Stimulated activated naive CD8-positive, alpha-beta T cell treated with anti-CD3 and anti-CD28 coated beads, Interleukin-15, Interleukin-2, amounts not matched to agents 100 U/mL and 50 U/mL, for 24 hours (primary cell): Measurements from ENCODE around the gene MRPL21.

Experiments
- ATAC-seq: fragments of 150-1000 bp; cut with Tn5 transposase; one replicate; pipeline ENCODE4 v1.10.0; 2021
- DNase-seq: peaks from one replicate; pipeline ENCODE4 v3.0.0; 2021

The MRPL21 gene

GRCh38 chr11:68903288-68904247, at the start of gene MRPL21, which contains the start of gene IGHMBP2:
Gene MRPL21 (minus strand): TSS chr11:68903832. CDS start chr11:68903810, 22 bp downstream.
Gene IGHMBP2 (plus strand): TSS chr11:68903891. CDS start chr11:68903953, 62 bp downstream.
- peak; percentile 88 for DNase-seq
- ATAC-seq = peak; percentile 98

DNA sequence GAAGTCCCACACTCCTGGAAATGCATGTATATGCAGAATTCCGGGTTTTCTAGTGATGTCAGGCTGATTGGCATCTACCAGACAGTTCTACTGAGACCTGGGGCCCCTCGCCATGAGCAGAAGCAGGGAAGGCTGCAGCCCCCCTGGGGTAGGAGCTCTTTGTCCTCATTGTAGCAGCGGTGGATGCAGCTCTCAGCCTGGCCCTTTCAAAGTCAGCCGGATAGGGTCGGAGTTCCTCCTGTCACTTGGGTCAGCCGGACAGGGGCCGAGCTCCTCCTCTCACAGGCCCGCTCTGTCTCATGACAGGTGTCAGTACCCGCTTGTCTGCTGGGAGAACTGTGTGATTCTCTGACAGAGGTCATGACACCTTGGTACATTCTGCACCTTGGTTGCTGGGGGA, 47.1 kb upstream of the MRPL21 start:
- ATAC-seq (no peak), DNase-seq (no peak)

- DNase-seq (no peak), ATAC-seq (no peak)
Measured at GRCh38 chr11:68950270-68950669, 46.6 kb upstream of the MRPL21 start.

- no peak for DNase-seq
- no peak for ATAC-seq
Measured at GRCh38 chr11:68948935-68949334, 45.3 kb upstream of the MRPL21 start.

DNA sequence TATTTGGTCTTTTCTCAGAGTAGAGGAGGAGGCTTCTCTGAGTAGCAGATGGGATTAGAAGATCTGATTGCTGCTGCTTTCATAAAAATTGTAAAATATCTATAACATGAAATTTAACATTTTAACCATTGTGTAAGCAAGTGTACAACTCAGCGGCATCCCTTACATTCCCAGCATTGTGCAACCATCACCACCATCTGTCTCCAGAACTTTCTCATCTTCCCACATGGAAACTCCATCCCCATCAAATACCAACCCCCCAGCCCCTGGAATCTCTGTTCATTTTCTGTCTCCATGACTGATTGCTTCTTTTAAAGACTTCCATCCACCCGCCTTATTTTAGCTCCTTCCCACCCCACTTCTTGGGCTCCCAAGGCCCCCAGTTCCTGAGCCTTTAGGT, 44.9 kb upstream of the MRPL21 start:
- no peak for ATAC-seq
- DNase-seq = no peak

- DNase-seq = no peak
- ATAC-seq = no peak
Measured at GRCh38 chr11:68947151-68947550, 43.5 kb upstream of the MRPL21 start.

GRCh38 chr11:68946416-68947090, 42.9 kb upstream of the MRPL21 start:
- DNase-seq (no peak), ATAC-seq (no peak)

DNA sequence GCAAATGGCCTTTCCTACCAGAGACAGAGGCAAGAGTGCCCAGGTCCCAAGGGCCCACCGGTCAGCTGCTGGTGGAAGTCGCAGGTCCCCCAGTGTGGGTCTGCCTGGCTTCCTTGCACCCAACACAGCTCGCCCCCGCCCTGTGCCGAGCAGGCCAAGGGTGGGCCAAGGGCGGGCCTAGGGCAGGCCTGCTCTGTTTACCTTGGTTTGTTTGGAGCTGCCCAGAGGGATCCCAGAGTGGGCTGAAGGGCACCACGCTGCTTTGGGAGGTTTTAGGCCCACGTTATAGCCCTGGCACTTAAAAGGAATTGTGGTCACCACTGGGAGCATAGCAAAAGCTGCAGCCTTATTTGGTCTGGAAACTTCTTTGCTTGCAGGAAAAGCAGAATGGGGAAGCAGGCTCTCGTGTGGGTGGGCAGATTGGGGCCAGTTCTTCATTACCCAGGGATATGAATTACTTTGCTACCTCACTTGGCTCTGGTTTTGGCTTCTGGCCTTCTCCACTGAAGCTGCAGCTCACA, 39.2 kb upstream of the MRPL21 start:
- ATAC-seq (no peak), DNase-seq (no peak)

DNA sequence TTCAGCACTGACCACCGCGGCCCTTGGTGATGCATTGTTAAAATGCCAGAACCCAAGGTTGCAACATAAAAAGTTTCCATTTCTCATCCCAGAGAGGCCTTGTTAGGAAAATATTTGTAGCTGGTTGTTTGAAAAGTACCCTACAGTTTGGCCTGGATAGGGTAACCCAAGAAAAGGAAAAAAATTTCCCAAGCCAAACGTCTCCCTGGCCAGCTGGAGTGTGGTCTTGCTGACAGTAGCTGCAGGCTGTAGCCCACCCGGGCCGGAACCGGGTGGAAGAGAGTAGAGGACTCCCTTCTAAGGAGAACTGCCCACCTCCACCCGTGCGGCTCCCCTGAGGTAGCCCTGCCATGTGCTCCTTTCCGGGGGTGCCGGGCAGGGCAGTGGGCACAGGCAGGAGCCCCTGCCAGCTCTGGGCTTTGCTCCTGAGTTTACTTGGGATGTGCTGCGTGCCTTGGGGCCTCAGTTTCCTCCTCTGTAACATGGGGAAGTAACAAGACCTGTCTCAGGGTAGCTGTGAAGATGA, 38.5 kb upstream of the MRPL21 start:
- ATAC-seq = no peak
- no peak for DNase-seq

GRCh38 chr11:68941324-68942094, 37.9 kb upstream of the MRPL21 start:
- no peak for DNase-seq
- ATAC-seq = no peak

GRCh38 chr11:68940651-68941323, 37.2 kb upstream of the MRPL21 start:
- DNase-seq (no peak), ATAC-seq (no peak)

- ATAC-seq (no peak), DNase-seq (no peak)
Measured at GRCh38 chr11:68939583-68940555, 36.2 kb upstream of the MRPL21 start.

DNA sequence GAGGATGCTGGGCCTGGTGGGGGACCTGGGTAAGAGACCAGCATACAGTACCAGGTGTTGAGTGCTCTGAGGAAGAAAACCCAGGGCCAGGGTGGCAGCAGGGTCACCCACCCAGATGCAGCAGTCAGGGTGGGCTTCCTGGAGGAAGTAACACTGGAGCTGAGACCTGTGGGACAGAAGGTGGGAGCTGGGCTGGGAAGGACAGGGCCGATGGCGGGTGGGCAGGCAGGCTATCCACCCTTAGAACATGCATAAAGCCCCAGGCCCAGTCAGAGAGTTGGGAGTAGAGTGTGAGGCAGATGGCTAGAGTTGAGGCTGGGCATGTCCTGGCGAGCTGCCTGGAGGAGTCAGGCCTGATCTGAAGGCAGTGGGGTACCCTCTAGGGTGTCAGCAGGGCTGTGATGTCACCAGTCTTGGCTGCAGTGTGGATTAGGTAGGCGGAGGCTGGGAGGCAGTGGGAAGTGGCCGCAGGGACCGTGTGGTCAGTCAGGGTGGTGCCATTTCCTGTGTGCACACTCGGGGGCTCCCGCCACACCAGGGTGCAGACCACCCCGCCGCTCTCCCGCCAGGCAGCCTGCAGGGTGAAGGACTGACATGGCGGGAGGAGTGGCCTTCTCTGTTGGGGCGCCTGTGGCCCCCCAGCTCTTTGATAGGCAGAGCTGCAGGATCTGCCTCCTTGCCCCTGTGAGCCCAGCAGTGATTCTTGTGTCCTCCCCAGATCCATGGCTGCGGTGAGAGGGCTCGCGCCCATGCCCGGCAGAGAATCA, 35.4 kb upstream of the MRPL21 start:
- DNase-seq (no peak), ATAC-seq (no peak)

DNA sequence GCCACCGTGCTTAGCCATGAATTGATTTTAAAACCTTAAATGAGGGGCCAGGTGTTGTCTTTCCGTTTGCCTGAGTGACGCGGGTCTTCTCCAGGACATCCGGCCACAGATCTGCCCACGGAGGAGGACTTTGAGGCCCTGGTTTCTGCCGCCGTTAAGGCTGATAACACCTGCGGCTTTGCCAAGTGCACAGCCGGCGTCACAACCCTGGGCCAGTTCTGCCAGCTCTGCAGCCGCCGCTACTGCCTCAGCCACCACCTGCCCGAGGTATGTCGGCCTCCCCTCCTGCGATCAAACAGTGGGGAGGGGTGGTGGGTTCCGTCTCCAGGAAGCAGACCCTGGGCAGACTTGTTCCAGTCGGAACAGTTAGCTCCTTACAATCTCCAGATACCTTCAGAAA, 34.5 kb upstream of the MRPL21 start:
- no peak for ATAC-seq
- no peak for DNase-seq

DNA sequence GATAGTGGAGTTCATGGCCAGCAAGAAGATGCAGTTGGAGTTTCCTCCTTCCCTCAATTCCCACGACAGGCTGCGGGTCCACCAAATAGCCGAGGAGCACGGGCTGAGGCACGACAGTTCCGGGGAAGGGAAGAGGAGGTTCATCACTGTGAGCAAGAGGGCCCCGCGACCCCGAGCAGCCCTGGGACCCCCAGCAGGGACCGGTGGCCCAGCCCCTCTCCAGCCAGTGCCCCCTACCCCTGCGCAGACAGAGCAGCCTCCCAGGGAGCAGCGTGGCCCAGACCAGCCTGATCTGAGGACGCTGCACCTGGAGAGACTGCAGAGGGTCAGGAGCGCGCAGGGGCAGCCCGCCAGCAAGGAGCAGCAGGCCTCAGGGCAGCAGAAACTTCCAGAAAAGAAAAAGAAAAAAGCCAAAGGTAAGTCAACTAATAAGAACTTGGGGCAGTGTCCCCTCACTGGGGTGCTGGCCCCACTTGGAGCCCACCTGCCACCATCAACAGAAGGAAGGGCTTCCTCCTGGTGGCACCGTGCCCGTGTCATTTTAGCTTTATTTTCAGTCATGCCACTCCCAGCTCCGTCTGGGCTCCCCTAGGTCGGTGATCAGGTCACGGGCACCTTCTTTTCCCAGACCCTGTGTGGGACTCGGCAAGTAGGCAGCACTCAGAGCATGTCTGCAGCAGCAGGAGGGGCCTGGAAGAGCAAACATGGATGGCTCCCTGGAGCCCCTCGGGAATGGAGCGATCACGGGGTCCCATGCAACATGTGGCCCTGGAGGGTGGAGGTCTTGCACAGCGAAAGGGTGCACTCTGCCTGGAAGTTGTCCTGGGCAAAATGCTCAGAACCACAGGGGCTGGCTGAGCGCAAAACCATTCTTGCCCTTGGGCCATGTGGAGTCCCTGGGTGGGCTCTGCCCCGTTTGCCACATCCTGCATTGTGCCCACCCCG, 33.3 kb upstream of the MRPL21 start:
- DNase-seq (no peak), ATAC-seq (no peak)

- no peak for ATAC-seq
- no peak for DNase-seq
Measured at GRCh38 chr11:68936358-68936636, 32.7 kb upstream of the MRPL21 start.

DNA sequence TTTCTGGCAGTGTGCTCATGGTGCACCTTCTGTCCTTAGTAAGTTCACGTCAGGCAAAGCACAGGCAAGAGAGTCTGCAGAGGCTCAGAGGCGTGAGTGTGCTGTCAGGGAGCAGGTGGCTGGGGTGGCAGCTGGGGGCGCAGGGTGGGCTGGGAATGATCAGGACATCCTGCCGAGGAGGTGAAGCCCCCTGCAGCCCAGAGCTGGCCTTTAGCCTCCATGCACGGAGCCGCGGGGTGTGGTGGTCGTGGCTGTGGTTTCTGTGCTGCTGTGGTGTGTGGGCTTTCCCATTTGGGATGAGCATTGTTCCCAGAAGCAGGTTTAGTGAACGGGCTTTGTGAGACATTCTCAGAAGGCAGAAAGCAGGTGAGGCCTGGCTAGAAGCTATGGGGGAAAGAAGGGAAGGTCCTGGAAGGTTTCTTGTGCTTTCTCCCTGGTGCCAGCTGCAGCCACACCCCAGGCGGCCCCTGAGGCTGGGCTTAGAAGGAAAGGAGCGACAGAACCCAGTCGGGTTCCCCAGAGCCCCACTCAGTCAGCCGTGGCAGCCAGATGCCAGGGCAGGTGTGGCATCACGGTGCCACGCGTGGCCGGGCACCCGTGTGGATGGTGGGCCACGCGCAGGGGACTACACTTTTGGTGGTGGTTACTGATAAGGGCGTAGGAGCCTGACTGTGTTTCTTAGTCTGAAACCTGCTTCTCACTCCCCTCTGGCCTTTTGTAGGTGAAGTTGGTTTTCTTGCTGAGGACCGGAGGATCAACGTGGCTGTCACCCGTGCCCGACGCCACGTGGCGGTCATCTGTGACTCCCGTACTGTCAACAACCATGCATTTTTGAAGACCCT, 32.1 kb upstream of the MRPL21 start:
- ATAC-seq (no peak), DNase-seq (no peak)

DNA sequence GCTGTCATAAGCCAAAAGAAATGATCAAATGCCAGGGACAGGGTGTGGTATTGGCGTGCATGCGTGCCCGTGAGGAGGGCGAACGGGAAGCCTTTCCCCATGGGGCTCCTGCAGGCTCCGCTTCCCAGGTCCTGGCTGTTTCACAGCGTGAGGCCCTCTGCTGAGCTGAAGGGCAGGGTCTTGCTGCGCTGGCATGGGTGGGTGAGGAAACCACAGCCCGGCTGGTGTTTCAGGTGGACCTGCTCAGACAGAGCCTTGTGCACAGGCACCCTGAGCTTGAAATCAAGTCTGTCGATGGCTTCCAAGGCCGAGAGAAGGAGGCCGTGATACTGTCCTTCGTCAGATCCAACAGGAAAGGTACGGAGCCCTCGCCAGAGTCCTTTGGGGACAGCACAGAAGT, 31.4 kb upstream of the MRPL21 start:
- no peak for DNase-seq
- ATAC-seq = no peak
